ENCODE measurements around the gene AGR2. TPM values are rescaled to one million over a fixed set of nuclear protein-coding genes. Genes with fewer than 3 reads are reported as not detected.

Gene AGR2
- total and polyA plus RNA-seq, 12 donors: not detected

DNA sequence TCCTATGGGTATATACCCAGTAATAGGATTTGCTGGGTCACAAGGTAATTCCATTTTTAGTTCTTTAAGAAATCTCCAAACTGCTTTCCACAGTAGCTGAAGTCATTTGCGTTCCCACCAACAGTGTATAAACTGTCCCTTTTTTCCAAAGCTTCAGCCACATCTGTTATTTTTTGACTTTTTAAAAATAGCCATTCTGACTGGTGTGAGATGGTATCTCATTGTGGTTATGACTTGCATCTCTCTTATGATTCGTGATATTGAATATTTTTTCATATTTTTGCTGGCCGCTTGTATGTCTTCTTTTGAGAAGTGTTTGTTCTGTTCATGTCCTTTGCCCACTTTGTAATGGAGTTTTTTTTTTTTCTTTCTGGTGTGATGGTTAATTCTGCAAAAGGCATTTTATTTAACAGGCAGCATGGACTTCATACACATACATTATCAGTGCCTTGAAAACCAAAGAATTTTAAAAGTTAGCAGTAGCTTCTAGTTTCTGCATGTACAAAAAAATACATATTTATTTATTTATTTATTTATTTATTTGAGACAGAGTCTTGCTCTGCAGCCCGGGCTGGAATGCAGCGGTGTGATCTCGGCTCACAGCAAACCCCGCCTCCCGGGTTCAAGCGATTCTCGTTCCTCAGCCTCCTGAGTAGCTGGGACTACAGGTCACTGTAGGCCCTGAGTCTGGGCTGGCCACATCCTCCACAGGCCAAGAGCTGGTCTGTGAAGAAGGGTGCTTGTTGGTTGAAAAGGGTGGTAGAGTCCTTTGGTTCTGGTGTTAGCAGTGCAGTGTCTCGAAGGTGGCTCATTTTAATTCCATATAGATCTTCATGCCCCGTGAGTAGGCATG is 44.7 kb upstream of the AGR2 start:
- ATAC-seq: no peak
- TF ChIP-seq, protein P1, sequence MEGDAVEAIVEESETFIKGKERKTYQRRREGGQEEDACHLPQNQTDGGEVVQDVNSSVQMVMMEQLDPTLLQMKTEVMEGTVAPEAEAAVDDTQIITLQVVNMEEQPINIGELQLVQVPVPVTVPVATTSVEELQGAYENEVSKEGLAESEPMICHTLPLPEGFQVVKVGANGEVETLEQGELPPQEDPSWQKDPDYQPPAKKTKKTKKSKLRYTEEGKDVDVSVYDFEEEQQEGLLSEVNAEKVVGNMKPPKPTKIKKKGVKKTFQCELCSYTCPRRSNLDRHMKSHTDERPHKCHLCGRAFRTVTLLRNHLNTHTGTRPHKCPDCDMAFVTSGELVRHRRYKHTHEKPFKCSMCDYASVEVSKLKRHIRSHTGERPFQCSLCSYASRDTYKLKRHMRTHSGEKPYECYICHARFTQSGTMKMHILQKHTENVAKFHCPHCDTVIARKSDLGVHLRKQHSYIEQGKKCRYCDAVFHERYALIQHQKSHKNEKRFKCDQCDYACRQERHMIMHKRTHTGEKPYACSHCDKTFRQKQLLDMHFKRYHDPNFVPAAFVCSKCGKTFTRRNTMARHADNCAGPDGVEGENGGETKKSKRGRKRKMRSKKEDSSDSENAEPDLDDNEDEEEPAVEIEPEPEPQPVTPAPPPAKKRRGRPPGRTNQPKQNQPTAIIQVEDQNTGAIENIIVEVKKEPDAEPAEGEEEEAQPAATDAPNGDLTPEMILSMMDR (IDR thresholded peaks at IDR 0.05): no peak

GRCh38 chr7:16847381-16847860 is 42.6 kb upstream of the AGR2 start:
- no peaks in the 10 kb centered on the region for H3K9me3 ChIP-seq
- DNase-seq (no peak), ATAC-seq (no peak)
- intact Hi-C loops (cut with DNase I): no loop called here
- H3K27me3 ChIP-seq: peaks cover 0 to 6% (median 0%) of the 10 kb centered on the region in 7 donors
- no peak overlapping the region for H3K27ac ChIP-seq
- no peaks in the 10 kb centered on the region for H3K36me3 ChIP-seq
- TF ChIP-seq, protein P1 (IDR thresholded peaks at IDR 0.05): no peak
- 66 to 74% methylated on average over 6 of the region's 6 CpGs for WGBS, 2 donors
- H3K4me3 ChIP-seq: no peak overlapping the region
- no peaks in the 10 kb centered on the region for H3K4me1 ChIP-seq

More for the DNA sequence above, 44.7 kb upstream of the AGR2 start:
- no peaks in the 10 kb centered on the region for H3K36me3 ChIP-seq
- H3K4me3 ChIP-seq: no peak overlapping the region
- WGBS, 2 donors: 83 to 95% methylated on average over 12 of the region's 12 CpGs
- DNase-seq: no peak
- no peaks in the 10 kb centered on the region for H3K9me3 ChIP-seq
- no peaks in the 10 kb centered on the region for H3K4me1 ChIP-seq
- no peak overlapping the region for H3K27ac ChIP-seq
- intact Hi-C loops (cut with DNase I): no loop called here
- H3K27me3 ChIP-seq: peaks cover 0 to 6% (median 0%) of the 10 kb centered on the region in 7 donors

- WGBS, 2 donors: 64 to 65% methylated on average over 2 of the region's 2 CpGs
- ATAC-seq: no peak
- Histone ChIP-seq H3K27me3 (peaks cover 0 to 6% (median 0%) of the 10 kb centered on the region in 7 donors), H3K4me3 (no peak overlapping the region), H3K4me1 (no peaks in the 10 kb centered on the region), H3K36me3 (no peaks in the 10 kb centered on the region), H3K27ac (no peak overlapping the region), H3K9me3 (no peaks in the 10 kb centered on the region)
- intact Hi-C loops (cut with DNase I): no loop called here
- TF ChIP-seq, protein P1 (IDR thresholded peaks at IDR 0.05): no peak
- DNase-seq: no peak
These were observed 41.9 kb upstream of the AGR2 start for GRCh38 chr7:16846601-16847165.

- intact Hi-C loops (cut with DNase I): no loop called here
- Histone ChIP-seq H3K4me3 (no peak overlapping the region), H3K9me3 (no peaks in the 10 kb centered on the region), H3K4me1 (peaks cover 0 to 5% (median 0%) of the 10 kb centered on the region in 9 donors), H3K36me3 (no peaks in the 10 kb centered on the region), H3K27me3 (no peaks in the 10 kb centered on the region), H3K27ac (no peak overlapping the region)
- ATAC-seq (no peak), DNase-seq (no peak)
- TF ChIP-seq, protein P1 (IDR thresholded peaks at IDR 0.05): no peak
These were observed 40.9 kb upstream of the AGR2 start for GRCh38 chr7:16845746-16846145.

Measured in heart right ventricle (tissue), 16 donors.